HL-60 (cell line): Measurements from ENCODE around the gene GMPR.

Experiments
- CTCF ChIP-seq: IDR thresholded peaks from one replicate; pipeline ENCODE4 v1.5.1; 2011; ENCODE audit warnings: low read length, control low read depth, inconsistent platforms; ENCODE audit not compliant: insufficient read depth
- POLR2AphosphoS5 ChIP-seq: IDR thresholded peaks from 2 replicates; pipeline ENCODE4 v1.6.1; 2012; ENCODE audit warnings: low read depth
- REST ChIP-seq: IDR thresholded peaks from 2 replicates; pipeline ENCODE4 v1.6.1; 2012; ENCODE audit warnings: low read depth; ENCODE audit not compliant: insufficient replicate concordance

- no peak for TF ChIP-seq REST
- TF ChIP-seq CTCF: no peak
- 0 out of 2 replicates have a peak, but pooled peaks have one; percentile 37 for TF ChIP-seq POLR2AphosphoS5
Observed at GRCh38 chr6:16322666-16323312, 84.4 kb downstream of the GMPR start.
